NK-92 (cell line): ENCODE data around the gene ADAT2.
A peak's percentile ranks its signal among the peaks of the same experiment; 100 is the strongest.
"Not testable (repeated sequence)": the region's sequence is repeated elsewhere in the genome, so short reads cannot be mapped to it uniquely, and the experiment has no call there.

Source experiments
- DNase-seq: peaks from one replicate; lab custom pipeline; 2025; ENCODE audit not compliant: unreplicated experiment; lab: John Stamatoyannopoulos, UW

ADAT2 gene

DNA sequence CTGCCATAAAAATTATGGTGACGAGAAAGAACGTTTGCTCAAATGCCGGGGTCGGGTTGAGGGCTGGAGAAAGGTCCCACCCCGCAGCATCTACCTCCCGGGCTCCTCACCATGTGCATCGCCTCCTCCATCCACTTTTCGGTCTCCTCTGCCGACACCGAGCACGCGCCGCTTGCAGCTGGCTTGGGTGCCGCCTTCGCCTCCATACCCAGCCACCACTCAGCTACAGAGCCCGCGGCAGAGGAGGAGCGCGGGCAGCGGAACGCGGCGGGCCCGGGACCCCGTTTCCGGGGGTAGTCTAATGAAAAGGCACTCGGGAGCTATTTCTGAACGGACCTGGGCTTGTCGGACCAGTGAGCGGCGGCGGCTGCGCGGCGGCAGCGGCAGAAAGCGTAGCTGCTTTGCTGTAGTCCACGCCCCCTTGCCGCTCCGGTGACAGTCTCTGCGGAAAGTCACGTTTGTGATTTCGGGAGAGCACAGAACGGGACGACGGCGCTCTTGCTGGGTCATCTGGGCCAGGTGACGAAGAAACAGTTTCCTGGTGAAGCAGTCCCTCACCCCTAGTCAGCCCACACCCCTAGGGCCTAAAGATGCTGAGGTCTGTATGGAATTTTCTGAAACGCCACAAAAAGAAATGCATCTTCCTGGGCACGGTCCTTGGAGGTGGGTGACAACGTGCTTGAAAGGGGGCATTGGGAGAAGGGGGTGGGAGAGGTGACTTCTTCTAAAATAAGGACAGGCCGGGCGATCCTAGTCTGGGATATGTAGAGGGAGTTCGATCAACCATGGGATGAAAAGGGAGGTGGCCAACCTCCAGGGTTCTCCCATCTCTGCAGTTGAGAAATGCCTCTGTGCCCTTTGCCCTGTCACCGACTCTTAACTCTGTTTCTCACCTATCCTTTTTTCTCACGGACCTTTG, at the start of gene ADAT2, which contains the start of gene PEX3:
TSS of gene ADAT2 (minus strand) at position 243 of the 919 bp plus-strand sequence. CDS start at position 206, 37 bp downstream.
TSS of gene PEX3 (plus strand) at position 353 of the 919 bp plus-strand sequence. CDS start at position 591, 238 bp downstream.
- DNase-seq, result peak; percentile 48

DNA sequence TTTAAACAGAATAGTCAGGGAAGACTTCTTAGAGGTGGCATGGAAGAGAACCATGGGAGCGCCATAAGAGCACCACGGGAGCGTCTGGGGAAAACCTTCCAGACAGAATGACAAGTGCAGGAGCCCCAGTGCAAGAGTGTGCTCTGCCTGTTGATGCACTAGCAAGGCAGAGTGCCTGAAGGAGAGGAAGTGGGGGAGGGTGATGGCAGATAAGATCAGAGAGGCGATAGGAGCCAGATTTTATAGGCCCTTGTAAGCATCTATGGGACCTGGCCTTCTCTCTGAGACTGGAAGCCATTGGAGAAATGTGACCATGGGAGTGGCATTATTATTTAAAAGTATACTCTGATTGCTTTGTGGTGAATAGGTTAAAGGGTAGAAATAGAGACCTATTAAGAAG, 47.9 kb upstream of the ADAT2 start:
- no peak for DNase-seq

DNA sequence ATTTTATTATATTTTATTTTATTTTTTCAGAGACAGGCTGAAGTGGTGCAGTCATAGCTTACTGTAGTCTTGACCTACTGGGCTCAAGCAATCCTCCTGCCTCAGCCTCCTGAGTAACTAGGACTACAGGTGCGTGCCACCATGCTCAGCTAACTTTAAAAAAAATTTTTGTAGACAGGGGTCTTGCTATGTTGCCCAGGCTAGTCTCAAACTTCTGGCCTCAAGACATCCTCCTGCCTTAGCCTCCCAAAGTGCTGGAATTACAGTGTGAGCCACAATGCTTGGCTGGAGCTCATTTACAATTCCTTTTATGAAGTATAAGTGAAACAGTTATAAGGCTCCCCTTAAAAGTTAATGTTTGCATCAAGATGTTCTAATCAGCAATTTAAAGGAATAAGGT, 46.5 kb upstream of the ADAT2 start:
- no peak for DNase-seq

DNA sequence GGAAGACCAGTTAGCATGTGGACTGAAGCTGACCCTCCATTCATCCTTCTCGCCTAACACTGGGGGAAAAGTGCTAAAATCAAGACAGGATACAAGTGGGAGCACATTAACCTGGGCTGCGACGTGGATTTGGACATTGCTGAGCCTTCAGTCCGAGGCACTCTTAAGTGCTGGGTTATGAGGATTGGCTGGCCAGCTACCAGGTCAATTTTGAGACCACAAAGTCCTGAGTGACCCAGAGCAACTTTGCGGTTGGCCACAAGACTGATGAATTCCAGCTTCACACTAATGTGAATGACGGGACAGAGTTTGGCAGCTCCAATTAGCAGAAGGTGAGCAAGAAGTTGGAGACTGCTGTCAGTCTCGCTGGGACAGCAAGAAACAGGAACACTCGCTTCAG, 40.3 kb upstream of the ADAT2 start:
- no peak for DNase-seq

DNA sequence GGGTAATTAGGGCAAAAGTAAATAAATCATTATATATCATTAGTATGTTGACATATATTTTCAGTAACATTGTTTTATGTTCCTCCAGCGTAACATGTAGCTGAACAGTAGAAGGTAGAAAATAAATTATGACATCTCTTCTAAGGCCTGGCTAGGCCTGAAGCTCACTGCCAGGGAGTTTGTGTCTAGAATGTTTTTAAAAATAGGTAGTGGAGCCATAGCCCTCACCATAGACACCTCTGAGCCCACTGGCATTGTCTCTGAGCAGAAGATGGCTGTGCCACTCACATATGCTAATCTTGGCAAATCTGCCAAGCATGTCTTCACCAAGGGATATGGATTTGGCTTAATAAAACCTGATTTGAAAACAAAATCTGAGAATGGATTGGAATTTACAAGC, 39.7 kb upstream of the ADAT2 start:
- no peak for DNase-seq

DNA sequence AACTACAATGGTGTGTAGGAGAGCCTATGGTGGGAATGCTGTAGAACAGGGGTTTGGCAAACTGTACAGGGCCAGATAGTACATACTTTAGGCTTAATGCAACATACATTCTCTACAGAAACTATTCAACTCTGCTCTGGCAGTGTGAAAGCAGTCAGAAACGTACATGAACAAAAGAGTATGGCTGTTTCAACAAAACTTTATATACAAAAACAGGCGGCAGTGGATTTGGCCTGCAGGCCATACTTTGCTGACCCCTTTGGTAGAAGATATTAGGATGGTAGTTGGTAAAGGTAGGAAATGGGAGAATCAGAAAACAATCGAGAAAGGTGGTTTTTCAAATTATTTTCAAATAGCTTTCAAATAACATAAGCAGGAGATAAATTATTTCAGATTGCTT, 36.3 kb upstream of the ADAT2 start:
- no peak for DNase-seq

DNA sequence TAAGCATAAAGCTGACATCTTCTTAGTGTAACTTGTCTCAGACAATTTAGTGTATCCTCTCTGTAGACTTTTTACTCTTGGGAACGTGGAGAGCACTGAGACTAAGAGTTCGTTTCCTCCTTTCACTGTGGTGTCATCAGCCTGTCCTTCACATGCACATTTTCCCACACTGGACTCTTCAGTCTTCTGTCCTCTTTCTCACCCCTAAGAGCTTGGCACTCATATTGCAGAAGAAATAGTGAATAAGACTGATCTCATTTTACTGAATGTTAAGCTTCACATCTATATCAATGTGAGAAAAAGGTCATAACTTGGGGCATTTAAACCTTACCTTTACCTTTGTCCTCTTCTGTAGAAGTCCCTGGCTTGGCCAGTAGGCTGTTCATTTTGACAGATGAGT, 35.5 kb upstream of the ADAT2 start:
- no peak for DNase-seq

DNA sequence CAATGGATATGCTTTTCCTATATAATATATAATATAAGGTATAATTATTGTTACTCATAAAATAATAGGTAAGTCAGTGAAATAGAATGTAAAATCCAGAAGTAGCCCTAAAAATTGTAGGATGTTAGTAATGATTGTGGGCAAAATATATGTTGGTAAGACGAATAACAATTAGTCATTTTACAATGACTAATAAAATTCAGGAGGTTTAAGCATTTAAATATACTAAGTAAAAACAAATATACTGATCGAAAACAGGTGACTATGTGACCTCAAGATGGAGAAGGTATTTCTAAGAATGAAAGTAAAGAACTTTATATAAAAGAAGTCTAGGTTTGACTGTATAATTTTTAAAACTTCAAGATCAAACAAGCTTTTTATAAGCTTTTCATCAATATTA, 32.1 kb upstream of the ADAT2 start:
- DNase-seq, result no peak

DNA sequence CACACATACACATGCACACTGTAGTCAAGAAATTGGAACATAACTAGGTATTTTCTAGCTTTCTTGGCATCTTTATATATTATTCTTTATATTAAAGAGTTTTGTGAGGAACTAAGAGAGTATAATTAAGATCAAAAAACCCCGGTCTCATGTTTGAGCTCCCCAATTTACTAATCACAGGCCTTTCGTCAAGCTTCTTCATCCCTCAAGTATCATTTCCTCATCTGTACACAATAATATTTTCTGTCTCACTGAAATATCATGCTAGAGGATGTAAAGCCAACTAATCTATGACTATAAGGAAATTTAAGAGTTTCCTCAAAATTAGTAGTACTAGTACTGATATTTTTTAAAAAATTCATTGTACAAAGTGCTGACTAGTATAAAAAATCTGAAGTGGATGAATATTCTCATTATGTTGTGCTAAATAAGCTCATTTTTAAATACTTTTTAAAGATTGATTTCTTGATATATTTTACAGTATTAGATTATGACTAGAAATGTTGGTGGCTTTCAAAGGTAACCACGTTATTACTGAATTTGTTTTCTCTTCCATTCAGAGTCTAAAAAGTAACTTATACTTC, 28.1 kb upstream of the ADAT2 start:
- DNase-seq, result no peak

DNA sequence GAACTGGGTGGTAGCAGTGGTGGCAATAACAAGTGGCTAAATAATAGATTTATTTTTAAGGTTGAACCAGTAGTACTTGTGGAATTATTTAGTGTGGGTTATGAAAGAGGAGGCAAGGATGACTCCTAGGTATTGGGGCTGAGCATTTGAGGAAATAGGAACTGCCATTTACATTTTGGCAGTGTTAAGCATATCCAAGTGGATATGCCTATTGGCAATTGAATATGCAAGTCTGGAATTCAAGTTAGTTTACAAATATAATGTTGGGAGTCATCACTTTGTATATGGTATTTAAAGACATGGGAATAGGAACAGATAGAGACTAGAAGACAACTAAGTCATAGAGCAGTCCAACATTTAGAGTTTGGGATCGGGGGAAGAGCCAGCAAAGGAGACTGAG, 26.1 kb upstream of the ADAT2 start:
- no peak for DNase-seq

DNA sequence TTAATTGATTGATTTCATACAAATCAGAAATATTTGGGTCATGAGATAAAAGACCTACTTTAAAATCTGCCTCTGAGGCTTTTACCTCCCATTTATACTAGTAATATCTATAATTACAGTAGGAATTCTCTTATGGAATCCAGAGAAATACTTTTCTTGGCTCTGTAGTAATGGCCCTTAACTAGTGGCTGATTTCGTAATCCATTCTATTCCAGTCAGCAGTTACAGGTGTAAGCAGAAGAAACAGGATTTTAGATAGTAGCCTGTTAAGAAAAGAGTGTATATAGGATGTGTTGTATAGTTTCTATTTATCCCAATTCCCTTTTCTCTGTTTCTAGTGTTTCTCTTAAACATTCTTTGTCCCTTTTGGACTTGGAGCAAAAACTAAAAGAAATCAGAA, 21.3 kb upstream of the ADAT2 start:
- DNase-seq, result no peak

DNA sequence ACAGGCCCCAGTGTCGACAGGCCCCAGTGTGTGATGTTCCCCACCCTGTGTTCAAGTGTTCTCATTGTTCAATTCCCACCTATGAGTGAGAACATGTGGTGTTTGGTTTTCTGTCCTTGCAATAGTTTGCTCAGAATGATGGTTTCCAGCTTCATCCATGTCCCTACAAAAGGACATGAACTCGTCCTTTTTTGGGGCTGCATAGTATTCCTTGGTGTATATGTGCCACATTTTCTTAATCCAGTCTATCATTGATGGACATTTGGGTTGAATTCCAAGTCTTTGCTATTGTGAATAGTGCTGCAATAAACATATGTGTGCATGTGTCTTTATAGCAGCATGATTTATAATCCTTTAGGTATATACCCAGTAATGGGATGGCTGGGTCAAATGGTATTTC, 18.3 kb upstream of the ADAT2 start:
- DNase-seq, result not testable (repeated sequence)

DNA sequence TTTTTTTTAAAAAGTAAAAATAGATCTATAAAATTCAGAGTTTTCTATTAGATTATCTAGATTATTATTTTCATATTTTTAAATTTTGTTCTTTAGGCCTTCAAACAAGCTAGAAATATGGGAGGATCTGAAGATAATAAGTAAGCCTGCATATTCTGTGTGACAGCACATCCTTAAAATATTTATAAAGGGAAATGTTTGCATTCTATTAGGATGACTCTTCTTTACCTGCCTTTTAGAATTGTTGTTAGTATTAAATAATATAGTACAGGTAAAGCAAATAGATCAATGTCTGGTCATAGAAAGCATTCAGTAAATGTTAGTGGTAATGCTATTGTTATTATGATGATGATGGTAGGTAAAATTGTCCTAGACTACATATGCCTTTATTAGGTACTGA, 17.5 kb upstream of the ADAT2 start:
- no peak for DNase-seq

DNA sequence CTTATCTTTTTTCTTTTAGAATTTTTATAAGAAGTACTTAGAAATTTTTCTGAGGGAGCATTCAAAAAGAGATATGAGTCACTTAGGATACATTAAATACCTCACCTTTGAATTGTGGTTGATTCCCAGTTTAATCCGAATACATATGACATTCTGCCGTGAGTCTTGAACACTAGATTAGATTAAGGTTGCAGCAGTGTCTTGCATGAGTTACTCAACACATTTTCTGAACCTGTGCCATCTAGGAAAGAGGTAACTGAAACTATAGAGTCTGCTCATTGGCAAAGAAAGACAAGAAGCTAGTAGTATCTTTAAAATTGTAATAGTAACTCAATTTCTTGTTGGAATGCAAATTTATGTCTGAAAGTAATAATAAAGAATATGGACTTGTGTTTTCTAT, 15.1 kb upstream of the ADAT2 start:
- DNase-seq, result no peak

DNA sequence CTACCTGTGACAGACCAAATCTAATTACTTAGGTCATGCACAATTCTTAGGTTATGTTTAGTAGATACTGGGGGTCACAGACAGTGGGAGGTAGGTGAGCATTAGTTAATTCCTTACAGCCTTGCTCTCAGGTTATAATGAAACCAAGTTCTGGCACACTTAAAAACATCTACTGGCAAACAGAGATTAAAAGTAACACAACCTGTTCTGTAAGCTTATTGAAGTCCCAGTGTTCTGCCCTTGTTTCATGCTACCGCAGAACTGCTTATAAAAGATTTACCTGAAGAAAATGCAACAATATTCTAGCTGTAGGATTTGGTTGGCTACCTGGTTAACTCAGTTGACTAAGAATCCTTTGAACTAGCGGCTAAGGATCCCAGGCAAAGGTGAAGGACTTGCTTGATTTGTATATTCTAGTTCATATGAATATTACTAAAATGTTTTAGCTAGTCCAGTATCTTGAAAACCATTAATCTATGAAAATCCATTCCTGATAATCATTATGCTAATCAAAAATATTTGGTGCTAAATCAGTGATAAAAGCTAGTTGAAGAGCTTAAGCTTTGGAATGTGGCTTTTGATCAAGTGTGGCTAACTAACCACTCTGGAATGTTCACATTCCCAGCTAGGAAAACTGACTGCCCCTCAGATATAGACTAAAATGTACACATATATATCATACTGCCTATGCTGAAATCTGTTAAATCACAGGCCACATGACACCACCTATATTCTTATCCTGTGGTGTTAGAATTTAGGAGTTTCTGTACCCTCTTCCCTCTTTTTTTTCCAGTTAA, 7.3 kb upstream of the ADAT2 start:
- no peak for DNase-seq

DNA sequence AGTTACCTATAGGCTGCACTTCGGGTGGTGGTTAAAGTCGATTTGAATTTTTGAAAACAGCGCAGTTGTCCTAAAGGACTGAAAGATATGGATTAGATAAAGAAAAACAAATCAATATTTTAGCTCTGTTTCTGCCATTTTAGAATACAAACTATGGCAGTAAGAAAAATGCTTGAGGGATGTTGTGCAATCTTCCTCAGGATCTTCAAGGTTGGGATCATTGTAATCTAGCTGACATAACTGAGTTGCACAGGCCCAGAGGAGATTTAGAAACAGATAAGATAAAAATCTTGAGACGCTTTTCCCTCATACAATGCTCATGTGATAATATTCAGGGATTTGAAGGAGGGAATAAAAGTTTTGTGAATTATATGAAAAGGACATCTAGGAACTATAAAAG, 1.0 kb upstream of the ADAT2 start:
- DNase-seq, result no peak

DNA sequence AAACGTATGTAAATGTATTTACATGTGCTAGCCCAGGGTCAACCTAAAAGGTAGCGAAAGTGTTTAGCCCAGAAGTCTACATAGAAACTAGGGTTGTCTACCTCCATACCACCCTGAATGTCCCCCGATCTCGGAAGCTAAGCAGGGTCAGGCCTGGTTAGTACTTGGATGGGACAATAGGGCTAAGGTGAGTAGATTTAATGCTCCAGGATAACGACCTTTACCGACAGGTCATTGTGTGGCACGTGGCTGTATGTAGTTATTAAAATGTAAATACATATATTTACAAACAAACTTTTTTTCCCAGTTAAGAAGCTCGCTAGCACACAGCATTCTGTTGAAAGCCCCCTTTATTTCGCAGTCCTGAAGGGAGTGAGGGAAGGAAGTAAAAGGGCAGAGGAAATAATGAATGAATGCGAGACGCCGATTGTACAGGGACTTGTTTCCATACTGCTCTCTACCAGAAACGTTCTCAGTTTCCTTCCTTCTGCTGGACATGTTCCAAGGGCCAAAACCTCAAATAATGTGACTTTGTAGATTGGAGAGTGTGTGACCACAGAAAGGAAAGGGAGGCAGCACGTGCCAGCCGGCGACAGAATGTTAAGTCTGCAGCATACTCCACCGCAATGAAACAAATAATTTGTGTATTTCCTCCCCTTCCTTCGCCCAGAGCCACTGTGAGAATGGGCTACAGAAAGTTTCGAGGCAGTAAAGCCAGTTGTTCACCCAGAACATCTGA, 612 bp downstream of the ADAT2 start:
- no peak for DNase-seq

DNA sequence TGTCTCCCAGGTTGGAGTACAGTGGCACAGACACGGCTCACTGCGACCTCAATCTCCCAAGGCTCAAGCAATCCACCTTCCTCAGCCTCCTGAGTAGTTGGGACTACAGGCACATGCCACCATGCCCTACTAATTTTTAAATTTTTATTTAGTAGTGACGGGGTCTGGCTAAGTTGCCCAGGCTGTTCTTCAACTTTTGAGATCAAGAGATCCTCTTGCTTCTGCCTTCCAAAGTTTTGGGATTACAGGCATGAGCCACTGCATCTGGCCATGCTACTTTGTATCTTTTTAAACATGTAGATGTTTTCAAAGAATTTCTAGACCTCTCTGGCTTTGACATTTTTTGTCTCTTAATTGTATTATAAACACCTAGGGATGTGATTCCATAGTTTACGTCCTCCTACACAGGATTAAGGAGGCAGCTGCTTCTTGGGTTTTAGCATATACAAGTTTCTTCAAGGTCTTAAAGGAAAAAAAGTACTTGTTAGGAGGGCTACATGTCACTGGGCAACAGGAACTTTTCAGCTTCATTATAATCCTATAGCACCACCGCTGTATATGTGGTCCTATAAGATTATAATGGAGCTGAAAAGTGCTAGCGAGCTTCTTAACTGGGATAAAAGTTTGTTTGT, 1.3 kb downstream of the ADAT2 start:
- DNase-seq, result no peak

DNA sequence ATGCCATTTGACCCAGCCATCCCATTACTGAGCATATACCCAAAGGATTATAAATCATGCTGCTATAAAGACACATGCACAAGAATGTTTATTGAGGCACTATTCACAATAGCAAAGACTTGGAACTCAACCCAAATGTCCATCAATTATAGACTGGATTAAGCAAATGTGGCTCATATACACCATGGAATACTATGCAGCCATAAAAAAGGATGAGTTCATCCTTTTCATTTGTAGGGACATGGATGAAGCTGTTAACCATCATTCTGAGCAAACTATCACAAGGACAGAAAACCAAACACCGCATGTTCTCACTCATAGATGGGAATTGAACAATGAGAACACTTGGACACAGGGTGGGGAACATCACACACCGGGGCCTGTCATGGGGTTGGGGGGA, 2.6 kb downstream of the ADAT2 start:
- not testable (repeated sequence) for DNase-seq

DNA sequence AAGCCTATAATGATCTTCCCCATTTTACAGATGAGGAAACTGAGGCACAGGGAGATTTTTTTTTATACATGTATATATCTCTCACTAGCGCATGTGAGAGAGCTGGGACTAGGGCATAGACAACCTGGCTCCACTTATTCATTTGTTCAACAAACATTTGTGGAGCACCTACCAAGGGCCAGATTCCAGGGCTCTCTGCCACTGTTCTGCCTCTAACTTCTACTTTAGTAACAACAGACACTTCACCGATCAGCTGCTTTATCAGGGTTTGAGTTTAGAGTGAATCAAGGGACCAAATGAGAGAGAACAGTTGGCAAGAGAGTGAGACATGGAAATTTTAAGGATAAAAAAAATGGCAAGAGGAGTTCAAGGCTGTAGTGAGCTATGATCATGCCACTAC, 7.4 kb downstream of the ADAT2 start:
- DNase-seq, result no peak
